Measurements from ENCODE around the gene PAIP2. TPM values are rescaled to one million over a fixed set of nuclear protein-coding genes. Genes with fewer than 3 reads are reported as not detected.
A peak's percentile ranks its signal among the peaks of the same experiment; 100 is the strongest.
"Not testable (repeated sequence)": the region's sequence is repeated elsewhere in the genome, so short reads cannot be mapped to it uniquely, and the experiment has no call there.

The PAIP2 gene
- total and polyA plus RNA-seq, 10 donors: 73.2 to 119 (median 92.6) TPM

GRCh38 chr5:139342423-139342723 is 719 bp downstream of the PAIP2 start:
- intact Hi-C loops (cut with DNase I; ENCODE audit: low total_unique reads): no loop called here
- Histone ChIP-seq H3K27me3 (replicated peaks in 1 of 7) (no peaks in the 10 kb centered on the region), H3K9me3 (no peaks in the 10 kb centered on the region), H3K4me1 (peaks cover 9 to 69% (median 52%) of the 10 kb centered on the region in 6 donors), H3K36me3 (peaks cover 0 to 36% (median 4%) of the 10 kb centered on the region in 6 donors), H3K4me3 (peak overlapping the region; percentile 75 to 97 (median 87)), H3K27ac (peak overlapping the region; percentile 96 to 100 (median 99))
- 0 to 1% (median 0%) methylated on average over 16 of the region's 16 CpGs for WGBS, 5 donors
- DNase-seq: no peak
- no peak for TF ChIP-seq POLR2AphosphoS5 (IDR thresholded peaks at IDR 0.05)
- no peak for TF ChIP-seq POLR2A (IDR thresholded peaks at IDR 0.05)
- no peak for TF ChIP-seq CTCF (IDR thresholded peaks at IDR 0.05 in 8 of 11, conservative IDR thresholded peaks at IDR 0.05 in 3 of 11)

GRCh38 chr5:139343476-139343875 is 1.8 kb downstream of the PAIP2 start:
- WGBS, 5 donors: 78 to 88% (median 82%) methylated on average over 9 of the region's 9 CpGs
- intact Hi-C loops (cut with DNase I; ENCODE audit: low total_unique reads): no loop called here
- Histone ChIP-seq H3K9me3 (no peaks in the 10 kb centered on the region), H3K36me3 (peaks cover 0 to 45% (median 4%) of the 10 kb centered on the region in 6 donors), H3K4me1 (peaks cover 9 to 80% (median 59%) of the 10 kb centered on the region in 6 donors), H3K4me3 (peak overlapping the region in 6 of 8 donors; percentile 81 to 97 (median 90)), H3K27me3 (replicated peaks in 1 of 7) (no peaks in the 10 kb centered on the region), H3K27ac (peak overlapping the region in 4 of 8 donors; percentile 96 to 100 (median 99))
- DNase-seq: no peak
- TF ChIP-seq CTCF (IDR thresholded peaks at IDR 0.05 in 8 of 11, conservative IDR thresholded peaks at IDR 0.05 in 3 of 11): no peak
- no peak for TF ChIP-seq POLR2A (IDR thresholded peaks at IDR 0.05)
- no peak for TF ChIP-seq POLR2AphosphoS5 (IDR thresholded peaks at IDR 0.05)

- Histone ChIP-seq H3K4me3 (peak overlapping the region in 1 of 8 donors; percentile 97), H3K4me1 (peaks cover 9 to 87% (median 66%) of the 10 kb centered on the region in 6 donors), H3K9me3 (no peaks in the 10 kb centered on the region), H3K27ac (no peak overlapping the region), H3K27me3 (replicated peaks in 1 of 7) (no peaks in the 10 kb centered on the region), H3K36me3 (peaks cover 0 to 52% (median 4%) of the 10 kb centered on the region in 6 donors)
- WGBS, 5 donors: 69 to 95% (median 89%) methylated on average over 2 of the region's 2 CpGs
- DNase-seq: no peak
- intact Hi-C loops (cut with DNase I; ENCODE audit: low total_unique reads): no loop called here
- TF ChIP-seq POLR2A (IDR thresholded peaks at IDR 0.05): no peak
Observed at GRCh38 chr5:139344177-139344576, 2.5 kb downstream of the PAIP2 start.

GRCh38 chr5:139345442-139345841 is 3.8 kb downstream of the PAIP2 start:
- H3K27ac ChIP-seq; intact Hi-C loops (cut with DNase I; ENCODE audit: low total_unique reads); H3K27me3 ChIP-seq (replicated peaks in 1 of 7); H3K4me3 ChIP-seq; DNase-seq; H3K9me3 ChIP-seq: not testable (repeated sequence)
- Histone ChIP-seq H3K36me3 (peaks cover 0 to 57% (median 4%) of the 10 kb centered on the region in 6 donors), H3K4me1 (peaks cover 9 to 95% (median 76%) of the 10 kb centered on the region in 6 donors)
- WGBS, 5 donors: 93 to 96% (median 94%) methylated on average over 8 of the region's 8 CpGs

DNA sequence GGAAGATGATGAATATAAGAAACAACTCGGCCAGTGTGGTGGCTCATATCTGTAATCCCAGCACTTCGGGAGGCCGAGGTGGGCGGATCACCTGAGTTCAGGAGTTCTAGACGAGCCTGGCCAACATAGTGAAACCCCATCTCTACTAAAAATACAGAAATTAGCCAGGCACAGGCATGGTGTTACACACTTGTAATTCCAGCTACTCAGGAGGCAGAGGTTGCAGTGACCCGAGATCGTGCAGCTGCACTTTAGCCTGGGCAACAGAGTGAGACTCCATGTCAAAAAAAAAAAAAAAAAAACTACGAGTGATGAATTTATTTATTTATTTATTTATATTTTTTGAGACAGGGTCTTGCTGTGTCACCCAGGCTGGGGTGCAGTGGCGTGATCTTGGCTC is 6.2 kb downstream of the PAIP2 start:
- H3K36me3 ChIP-seq: peaks cover 0 to 63% (median 4%) of the 10 kb centered on the region in 6 donors
- DNase-seq; intact Hi-C loops (cut with DNase I; ENCODE audit: low total_unique reads); H3K27ac ChIP-seq; H3K4me3 ChIP-seq; H3K9me3 ChIP-seq; H3K27me3 ChIP-seq (replicated peaks in 1 of 7): not testable (repeated sequence)
- WGBS, 5 donors: 86 to 92% (median 87%) methylated on average over 9 of the region's 9 CpGs
- H3K4me1 ChIP-seq: peaks cover 9 to 98% (median 64%) of the 10 kb centered on the region in 6 donors

DNA sequence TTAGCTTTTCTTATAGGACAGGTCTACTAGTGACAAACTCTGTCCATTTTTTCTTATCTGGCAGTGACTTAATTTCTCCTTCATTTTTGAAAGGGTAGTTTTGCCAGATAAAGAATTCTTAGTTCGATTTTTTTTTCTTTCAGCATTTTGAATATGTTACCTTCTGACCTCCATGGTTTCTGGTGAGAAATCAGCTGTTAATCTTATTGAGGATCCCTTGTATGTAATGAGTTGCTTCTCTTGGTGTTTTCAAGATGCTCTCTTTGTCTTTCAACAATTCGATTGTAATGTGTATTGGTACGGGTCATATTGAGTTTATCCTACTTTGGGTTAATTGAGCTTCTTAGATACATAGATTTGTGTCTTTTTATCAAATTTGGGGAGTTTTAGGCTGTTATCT is 12.5 kb downstream of the PAIP2 start:
- 92 to 97% (median 95%) methylated on average over 3 of the region's 3 CpGs for WGBS, 5 donors
- no peak for DNase-seq

GRCh38 chr5:139355900-139356299 is 14.2 kb downstream of the PAIP2 start:
- intact Hi-C loops (cut with DNase I; ENCODE audit: low total_unique reads); DNase-seq: not testable (repeated sequence)

More for the DNA sequence above, 12.5 kb downstream of the PAIP2 start:
- H3K4me1 ChIP-seq: peaks cover 0 to 74% (median 27%) of the 10 kb centered on the region in 6 donors
- TF ChIP-seq POLR2AphosphoS5 (IDR thresholded peaks at IDR 0.05) (no peak), CTCF (IDR thresholded peaks at IDR 0.05 in 8 of 11, conservative IDR thresholded peaks at IDR 0.05 in 3 of 11) (no peak), POLR2A (IDR thresholded peaks at IDR 0.05) (no peak)
- H3K4me3 ChIP-seq: no peak overlapping the region
- H3K27me3 ChIP-seq (replicated peaks in 1 of 7): no peaks in the 10 kb centered on the region
- H3K27ac ChIP-seq: no peak overlapping the region
- H3K9me3 ChIP-seq: no peaks in the 10 kb centered on the region
- intact Hi-C loops (cut with DNase I; ENCODE audit: low total_unique reads): no loop called here
- peaks cover 0 to 64% (median 6%) of the 10 kb centered on the region in 6 donors for H3K36me3 ChIP-seq

More at GRCh38 chr5:139355900-139356299, 14.2 kb downstream of the PAIP2 start:
- H3K27me3 ChIP-seq (replicated peaks in 1 of 7); H3K4me3 ChIP-seq; H3K27ac ChIP-seq; H3K9me3 ChIP-seq: not testable (repeated sequence)
- Histone ChIP-seq H3K36me3 (peaks cover 0 to 72% (median 6%) of the 10 kb centered on the region in 6 donors), H3K4me1 (peaks cover 0 to 68% (median 14%) of the 10 kb centered on the region in 6 donors)
- 92 to 97% (median 95%) methylated on average over 8 of the region's 8 CpGs for WGBS, 5 donors
